HG02943 (cell line): Measurements from ENCODE around the gene RABL3.
"Not testable (repeated sequence)": the region's sequence is repeated elsewhere in the genome, so short reads cannot be mapped to it uniquely, and the experiment has no call there.

Experiments
- ATAC-seq: cut with Tn5 transposase; IDR thresholded peaks from one replicate; pipeline ENCODE4 v1.9.1; 2021; ENCODE audit warnings: mild to moderate bottlenecking, low read depth, moderate library complexity; ENCODE audit not compliant: unreplicated experiment

Gene RABL3

GRCh38 chr3:120749843-120750242, 7.5 kb upstream of the RABL3 start:
- no peak for ATAC-seq

- no peak for ATAC-seq
These were observed 3.1 kb upstream of the RABL3 start for GRCh38 chr3:120745466-120745865.

- ATAC-seq, result no peak
These were observed 1.4 kb upstream of the RABL3 start for GRCh38 chr3:120743556-120744195.

GRCh38 chr3:120742849-120743365, 591 bp upstream of the RABL3 start:
- ATAC-seq, result peak; percentile 19

GRCh38 chr3:120741837-120742197, 499 bp downstream of the RABL3 start:
- ATAC-seq, result peak; percentile 17

GRCh38 chr3:120741320-120741719, 996 bp downstream of the RABL3 start:
- ATAC-seq, result no peak

- ATAC-seq, result not testable (repeated sequence)
These were observed 4.3 kb downstream of the RABL3 start for GRCh38 chr3:120738006-120738405.

GRCh38 chr3:120730576-120731542, 11.5 kb downstream of the RABL3 start:
- no peak for ATAC-seq

- ATAC-seq, result no peak
These were observed 15.5 kb downstream of the RABL3 start for GRCh38 chr3:120726791-120727190.

- not testable (repeated sequence) for ATAC-seq
These were observed 23.0 kb downstream of the RABL3 start for GRCh38 chr3:120719167-120719834.

GRCh38 chr3:120713262-120713661, 29.1 kb downstream of the RABL3 start:
- no peak for ATAC-seq

GRCh38 chr3:120710369-120710768, 31.9 kb downstream of the RABL3 start:
- ATAC-seq, result no peak

- no peak for ATAC-seq
These were observed 33.9 kb downstream of the RABL3 start for GRCh38 chr3:120708408-120708807.

- no peak for ATAC-seq
These were observed 35.4 kb downstream of the RABL3 start for GRCh38 chr3:120706950-120707349.

- no peak for ATAC-seq
These were observed 36.3 kb downstream of the RABL3 start for GRCh38 chr3:120705884-120706582.

- ATAC-seq, result no peak
These were observed 43.0 kb downstream of the RABL3 start for GRCh38 chr3:120699333-120699732.

GRCh38 chr3:120693439-120694171, 48.7 kb downstream of the RABL3 start:
- ATAC-seq, result no peak

GRCh38 chr3:120689395-120689794, 52.9 kb downstream of the RABL3 start:
- no peak for ATAC-seq

GRCh38 chr3:120688121-120688520, 54.2 kb downstream of the RABL3 start:
- peak; percentile 95 for ATAC-seq

- ATAC-seq, result no peak
These were observed 56.9 kb downstream of the RABL3 start for GRCh38 chr3:120685411-120685810.
